ENCODE results near the gene PDE2A. TPM values are rescaled to one million over a fixed set of nuclear protein-coding genes. Genes with fewer than 3 reads are reported as not detected.

Gene PDE2A
- total and polyA plus RNA-seq, 2 donors (not counting 3 experiments of a cell fraction or from before 2014, with no cell fraction given) = 14.8 to 16.8 TPM

GRCh38 chr11:72578051-72578450 lies 96.2 kb downstream of the PDE2A start:
- dilution Hi-C loops (cut with MboI; ENCODE audit: extremely low pct_ligation_motif_present, low sequenced_read_pairs) = no loop called here
- no peaks in the 10 kb centered on the region for H4K20me1 ChIP-seq (replicated peaks; ENCODE audit: control insufficient read depth, extremely low read depth, insufficient read depth, low read length)
- ChIA-PET CTCF (interaction anchor here (1.1 to 2.8 kb wide), 5 partner anchors 10 to 107 kb away, joined by 3 to 17 read pairs (median 8); no protein-coding TSS in a partner anchor), POLR2A (no interaction called here)
- no peaks in the 10 kb centered on the region for H3K9me1 ChIP-seq (replicated peaks; ENCODE audit: control insufficient read depth, extremely low read depth, insufficient read depth, low read length)
- no peaks in the 10 kb centered on the region for H3K36me3 ChIP-seq (ENCODE audit: control insufficient read depth in 2 of 2, extremely low read depth in 1 of 2, insufficient read depth in 2 of 2, low read length in 2 of 2)
- FAIRE-seq (no peak), DNase-seq (ENCODE audit: low read depth, low spot score) (no peak)
- no peaks in the 10 kb centered on the region for H3K9me3 ChIP-seq (replicated peaks; ENCODE audit: control insufficient read depth, insufficient read depth, low read length)
- H3K27ac ChIP-seq (ENCODE audit: insufficient read depth, low read depth, low read length) = no peak overlapping the region
- no peak overlapping the region for H3K9ac ChIP-seq (replicated peaks; ENCODE audit: extremely low read depth, insufficient read depth, low read length)
- no TSS peak for BruUV-seq (replicated peaks)
- no peak overlapping the region for H3K4me3 ChIP-seq (replicated peaks in 1 of 3; ENCODE audit: insufficient read depth in 1 of 3, low read depth in 1 of 3, low read length in 3 of 3)
- no peak overlapping the region for H2AFZ ChIP-seq (ENCODE audit: low read depth, low read length)
- no peaks in the 10 kb centered on the region for H3K27me3 ChIP-seq (ENCODE audit: control insufficient read depth in 2 of 2, insufficient read depth in 2 of 2, low read length in 2 of 2)
- no peak overlapping the region for H3K4me2 ChIP-seq (ENCODE audit: insufficient read depth, low read length)
- H3K4me1 ChIP-seq (ENCODE audit: control insufficient read depth, extremely low read depth, insufficient read depth, low read length) = no peaks in the 10 kb centered on the region
- H3K79me2 ChIP-seq (ENCODE audit: control insufficient read depth, insufficient read depth, low read length) = no peaks in the 10 kb centered on the region
- intact Hi-C loops (cut with micrococcal nuclease) = no loop called here
- no peak for TF ChIP-seq GATA2 (IDR thresholded peaks at IDR 0.05; ENCODE audit: insufficient read depth, insufficient read length, low read depth, low read length)
- TF ChIP-seq FOS (IDR thresholded peaks at IDR 0.05; ENCODE audit: borderline replicate concordance, insufficient read depth, low read length) = no peak
- TF ChIP-seq JUN (IDR thresholded peaks at IDR 0.05; ENCODE audit: borderline replicate concordance, insufficient read depth, insufficient read length, low read depth) = no peak
- TF ChIP-seq MYC (IDR thresholded peaks at IDR 0.05; ENCODE audit: low read depth, low read length) = no peak
- no peak for TF ChIP-seq POLR2A (IDR thresholded peaks at IDR 0.05; ENCODE audit: low read depth, low read length)
- no peak for TF ChIP-seq POLR2AphosphoS5 (IDR thresholded peaks at IDR 0.05; ENCODE audit: insufficient read depth, low read depth, low read length)
- TF ChIP-seq MAX (IDR thresholded peaks at IDR 0.05; ENCODE audit: insufficient read depth, insufficient read length) = no peak
- TF ChIP-seq EZH2 (IDR thresholded peaks at IDR 0.05; ENCODE audit: borderline replicate concordance, low read depth, low read length, severe bottlenecking) = no peak
- no peak for TF ChIP-seq CTCF (IDR thresholded peaks at IDR 0.05; ENCODE audit: extremely low read depth in 1 of 2, insufficient read depth in 1 of 2, low read depth in 1 of 2, low read length in 2 of 2)

Measured in endothelial cell of umbilical vein (primary cell).